GM23338 (cell line): ENCODE data around the gene BANP. TPM values are rescaled to one million over a fixed set of nuclear protein-coding genes. Genes with fewer than 3 reads are reported as not detected.

Source experiments
- ATAC-seq: fragments of 200-7000 bp; cut with Tn5 transposase; 3 replicates; pipeline ENCODE4 v1.9.1; 2020
- DNase-seq: peaks from one replicate; pipeline ENCODE4 v3.0.0-alpha.2; 2015; ENCODE audit warnings: low spot score
- H2AFZ ChIP-seq: fragments of 200-600 bp; sonication (generic); 2 replicates; pipeline ENCODE4 v1.8.0; 2016; ENCODE audit warnings: antibody characterized with exemption, mild to moderate bottlenecking, moderate library complexity
- H3F3A ChIP-seq: fragments of 200-600 bp; sonication (generic); replicated peaks from 2 replicates; pipeline ENCODE4 v1.8.0; 2017; ENCODE audit warnings: antibody characterized with exemption, mixed run types, low read depth
- H3K27ac ChIP-seq: fragments of 200-600 bp; sonication (generic); 2 replicates; pipeline ENCODE4 v1.6.1; 2016; ENCODE audit warnings: low read depth
- H3K27me3 ChIP-seq: fragments of 200-600 bp; sonication (generic); 2 replicates; pipeline ENCODE4 v1.8.0; 2016; ENCODE audit warnings: mild to moderate bottlenecking, mixed run types, moderate library complexity; ENCODE audit not compliant: insufficient read depth
- H3K36me3 ChIP-seq: fragments of 200-600 bp; sonication (generic); 2 replicates; pipeline ENCODE4 v1.8.0; 2016; ENCODE audit warnings: mild to moderate bottlenecking; ENCODE audit not compliant: insufficient read depth
- H3K4me1 ChIP-seq: fragments of 200-600 bp; sonication (generic); 2 replicates; pipeline ENCODE4 v1.8.0; 2016; ENCODE audit warnings: mild to moderate bottlenecking, moderate library complexity; ENCODE audit not compliant: insufficient read depth
- H3K4me2 ChIP-seq: fragments of 200-600 bp; sonication (generic); 2 replicates; pipeline ENCODE4 v1.7.1; 2017; ENCODE audit warnings: mixed run types
- H3K4me3 ChIP-seq: fragments of 200-600 bp; sonication (generic); 2 replicates; pipeline ENCODE4 v1.6.1; 2016; ENCODE audit warnings: mixed run types
- H3K79me2 ChIP-seq: fragments of 200-600 bp; sonication (generic); replicated peaks from 2 replicates; pipeline ENCODE4 v1.8.0; 2017; ENCODE audit warnings: mild to moderate bottlenecking; ENCODE audit not compliant: insufficient read depth
- H3K9me2 ChIP-seq: fragments of 200-600 bp; sonication (generic); 2 replicates; pipeline ENCODE4 v1.8.0; 2017; ENCODE audit not compliant: insufficient read depth
- H4K20me1 ChIP-seq: fragments of 200-600 bp; sonication (generic); replicated peaks from 2 replicates; pipeline ENCODE4 v1.8.0; 2017; ENCODE audit warnings: mild to moderate bottlenecking; ENCODE audit not compliant: insufficient read depth
- H3K27ac Mint-ChIP-seq: 2 replicates; pipeline ENCODE4 v1.8.0; 2020; ENCODE audit warnings: inconsistent platforms, mild to moderate bottlenecking, moderate library complexity, mixed read lengths
- H3K27me3 Mint-ChIP-seq: 3 replicates; pipeline ENCODE4 v1.8.0; 2022; ENCODE audit warnings: low read depth, mild to moderate bottlenecking, moderate library complexity, mixed read lengths, inconsistent platforms; ENCODE audit not compliant: insufficient read depth, poor library complexity
- H3K36me3 Mint-ChIP-seq: 3 replicates; pipeline ENCODE4 v1.8.0; 2021; ENCODE audit warnings: low read depth, mild to moderate bottlenecking, inconsistent platforms, moderate library complexity, mixed read lengths
- H3K4me1 Mint-ChIP-seq: 3 replicates; pipeline ENCODE4 v1.8.0; 2020; ENCODE audit warnings: mild to moderate bottlenecking, inconsistent platforms, mixed read lengths
- H3K4me3 Mint-ChIP-seq: 3 replicates; pipeline ENCODE4 v1.8.0; 2021; ENCODE audit warnings: moderate library complexity, mild to moderate bottlenecking, inconsistent platforms, mixed read lengths
- H3K9me3 Mint-ChIP-seq: 3 replicates; pipeline ENCODE4 v1.8.0; 2020; ENCODE audit warnings: moderate library complexity, mild to moderate bottlenecking, inconsistent platforms, mixed read lengths
- CREB1 ChIP-seq: fragments of 250-450 bp; sonication (Bioruptor Pico); IDR thresholded peaks from 2 replicates; pipeline ENCODE4 v1.5.0; 2020; ENCODE audit warnings: low read depth, mild to moderate bottlenecking, moderate library complexity
- EZH2 ChIP-seq: fragments of 200-600 bp; sonication (generic); IDR thresholded peaks from one replicate; pipeline ENCODE4 v1.8.0; 2017; ENCODE audit warnings: antibody characterized with exemption, mild to moderate bottlenecking, low read depth; ENCODE audit not compliant: unreplicated experiment
- EZH2phosphoT487 ChIP-seq: fragments of 200-600 bp; sonication (generic); IDR thresholded peaks from one replicate; pipeline ENCODE4 v1.8.1; 2018; ENCODE audit warnings: antibody characterized with exemption; ENCODE audit not compliant: unreplicated experiment
- JUNB ChIP-seq: IDR thresholded peaks from one replicate; pipeline ENCODE4 v1.6.1; 2016; ENCODE audit warnings: antibody characterized with exemption; ENCODE audit not compliant: unreplicated experiment
- NANOG ChIP-seq: IDR thresholded peaks from 2 replicates; pipeline ENCODE4 v1.6.1; 2016; ENCODE audit warnings: antibody characterized with exemption, borderline replicate concordance
- POLR2AphosphoS5 ChIP-seq: IDR thresholded peaks from 2 replicates; pipeline ENCODE4 v1.6.1; 2016; ENCODE audit warnings: antibody characterized with exemption, low read depth
- STAT1 ChIP-seq: IDR thresholded peaks from one replicate; pipeline ENCODE4 v1.6.1; 2016; ENCODE audit warnings: antibody characterized with exemption; ENCODE audit not compliant: unreplicated experiment
- ZNF114 ChIP-seq: fragments of 250-450 bp; sonication (Bioruptor Pico); IDR thresholded peaks from 2 replicates; pipeline ENCODE4 v1.5.0; 2020; ENCODE audit warnings: mild to moderate bottlenecking, moderate library complexity
- ZNF331 ChIP-seq: fragments of 250-450 bp; sonication (Bioruptor Pico); IDR thresholded peaks from 2 replicates; pipeline ENCODE4 v1.5.0; 2020; ENCODE audit warnings: low read depth, mild to moderate bottlenecking, moderate library complexity
- ZNF462 ChIP-seq: fragments of 250-450 bp; sonication (Bioruptor Pico); IDR thresholded peaks from 2 replicates; pipeline ENCODE4 v1.5.0; 2020; ENCODE audit warnings: mild to moderate bottlenecking, moderate library complexity
- polyA plus RNA-seq: library from polyadenylated mRNA; unstranded; fragments of >200 nt; fragmentation: Nextera tagmentation; extraction: Ambion mirVana; gene quantifications from 2 replicates; pipeline ENCODE4 v1.2.1, GENCODE V29; 2016
- total RNA-seq: library from RNA; depleted of rRNA; stranded (reverse); fragments of >200 nt; shearing (Covaris generic); gene quantifications from 2 replicates; pipeline ENCODE4 v1.2.3, GENCODE V29; 2014
- TF ChIP-seq, protein P1 (sequence below): IDR thresholded peaks from 2 replicates; pipeline ENCODE4 v1.6.1; 2016; ENCODE audit warnings: antibody characterized with exemption
- TF ChIP-seq, protein P2 (sequence below): IDR thresholded peaks from one replicate; pipeline ENCODE4 v1.6.1; 2018; ENCODE audit warnings: antibody characterized with exemption; ENCODE audit not compliant: unreplicated experiment
- TF ChIP-seq, protein P3 (sequence below), 2 experiments: fragments of 200-600 bp in 1 of 2; sonication (generic) in 1 of 2; conservative IDR thresholded peaks; 2 replicates each; pipeline versions ENCODE4 v1.5.1 to v1.6.1; 2016 to 2017; ENCODE audit warnings: antibody characterized with exemption in 2 of 2, low read depth in 2 of 2, mild to moderate bottlenecking in 2 of 2, moderate library complexity in 1 of 2

The BANP gene
- total and polyA plus RNA-seq, 2 experiments from 2014 or later, result 22.3 to 48.0 TPM

DNA sequence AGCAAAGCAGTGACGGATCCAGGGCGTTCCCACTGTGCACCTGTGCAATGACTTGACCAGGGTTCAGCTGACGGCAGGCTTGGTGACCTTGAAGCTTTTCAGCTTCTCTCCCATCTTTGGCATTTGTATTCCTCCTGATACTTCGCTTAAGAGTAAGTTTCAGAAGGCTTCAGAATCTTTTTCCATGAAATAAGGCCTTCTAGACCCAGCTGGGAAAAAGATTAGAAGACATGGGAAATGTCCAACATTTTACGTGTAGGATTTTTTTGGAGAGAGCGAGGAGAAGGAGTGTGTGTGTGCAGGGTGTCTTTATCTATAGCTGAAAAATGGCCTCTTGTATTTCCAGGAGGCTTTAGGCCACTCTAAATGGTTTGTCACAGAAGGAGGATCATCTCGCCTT is 104.1 kb downstream of the BANP start (continued):
- TF ChIP-seq NANOG, result no peak
- no peak for TF ChIP-seq STAT1

DNA sequence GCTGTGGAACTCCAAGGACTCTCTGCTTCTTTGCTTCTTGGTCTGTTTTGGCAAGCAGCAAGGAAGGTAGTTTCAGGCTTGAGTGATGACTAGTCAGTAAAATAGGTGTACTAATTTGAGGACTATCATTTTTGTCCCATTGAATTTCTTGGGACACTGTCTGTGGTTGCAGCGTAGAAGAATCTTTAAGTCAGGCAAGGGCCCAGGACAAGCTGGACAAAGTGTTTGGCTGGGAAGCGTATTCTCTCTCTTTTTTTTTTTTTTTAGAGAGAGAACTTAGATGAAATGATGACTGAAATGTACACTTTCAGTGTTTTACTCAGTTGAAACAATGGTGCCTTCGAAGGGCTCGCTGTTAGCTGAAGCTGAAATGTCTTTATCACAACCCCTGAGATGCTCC is 105.0 kb downstream of the BANP start:
- H3K4me3 Mint-ChIP-seq, result no peak overlapping the region
- Histone ChIP-seq H2AFZ (no peak overlapping the region), H3K36me3 (no peaks in the 10 kb centered on the region; the same call in 1 of the 2 replicates), H3K4me3 (no peak overlapping the region), H3K9me2 (no peaks in the 10 kb centered on the region), H3K79me2 (0 out of 2 replicates have a peak, but pooled peaks cover 1% of the 10 kb centered on the region), H3K4me2 (no peak overlapping the region), H3F3A (no peaks in the 10 kb centered on the region), H3K27ac (no peak overlapping the region), H3K4me1 (no peaks in the 10 kb centered on the region), H3K27me3 (no peaks in the 10 kb centered on the region), H4K20me1 (no peaks in the 10 kb centered on the region)
- TF ChIP-seq ZNF331 (CRISPR knock-in tag) (no peak), STAT1 (no peak), EZH2phosphoT487 (no peak), CREB1 (CRISPR knock-in tag) (no peak), POLR2AphosphoS5 (no peak), NANOG (no peak), ZNF462 (no peak), EZH2 (no peak), ZNF114 (CRISPR knock-in tag) (no peak), JUNB (no peak)
- TF ChIP-seq, protein P1, sequence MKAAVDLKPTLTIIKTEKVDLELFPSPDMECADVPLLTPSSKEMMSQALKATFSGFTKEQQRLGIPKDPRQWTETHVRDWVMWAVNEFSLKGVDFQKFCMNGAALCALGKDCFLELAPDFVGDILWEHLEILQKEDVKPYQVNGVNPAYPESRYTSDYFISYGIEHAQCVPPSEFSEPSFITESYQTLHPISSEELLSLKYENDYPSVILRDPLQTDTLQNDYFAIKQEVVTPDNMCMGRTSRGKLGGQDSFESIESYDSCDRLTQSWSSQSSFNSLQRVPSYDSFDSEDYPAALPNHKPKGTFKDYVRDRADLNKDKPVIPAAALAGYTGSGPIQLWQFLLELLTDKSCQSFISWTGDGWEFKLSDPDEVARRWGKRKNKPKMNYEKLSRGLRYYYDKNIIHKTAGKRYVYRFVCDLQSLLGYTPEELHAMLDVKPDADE, result no peak
- TF ChIP-seq, protein P2, sequence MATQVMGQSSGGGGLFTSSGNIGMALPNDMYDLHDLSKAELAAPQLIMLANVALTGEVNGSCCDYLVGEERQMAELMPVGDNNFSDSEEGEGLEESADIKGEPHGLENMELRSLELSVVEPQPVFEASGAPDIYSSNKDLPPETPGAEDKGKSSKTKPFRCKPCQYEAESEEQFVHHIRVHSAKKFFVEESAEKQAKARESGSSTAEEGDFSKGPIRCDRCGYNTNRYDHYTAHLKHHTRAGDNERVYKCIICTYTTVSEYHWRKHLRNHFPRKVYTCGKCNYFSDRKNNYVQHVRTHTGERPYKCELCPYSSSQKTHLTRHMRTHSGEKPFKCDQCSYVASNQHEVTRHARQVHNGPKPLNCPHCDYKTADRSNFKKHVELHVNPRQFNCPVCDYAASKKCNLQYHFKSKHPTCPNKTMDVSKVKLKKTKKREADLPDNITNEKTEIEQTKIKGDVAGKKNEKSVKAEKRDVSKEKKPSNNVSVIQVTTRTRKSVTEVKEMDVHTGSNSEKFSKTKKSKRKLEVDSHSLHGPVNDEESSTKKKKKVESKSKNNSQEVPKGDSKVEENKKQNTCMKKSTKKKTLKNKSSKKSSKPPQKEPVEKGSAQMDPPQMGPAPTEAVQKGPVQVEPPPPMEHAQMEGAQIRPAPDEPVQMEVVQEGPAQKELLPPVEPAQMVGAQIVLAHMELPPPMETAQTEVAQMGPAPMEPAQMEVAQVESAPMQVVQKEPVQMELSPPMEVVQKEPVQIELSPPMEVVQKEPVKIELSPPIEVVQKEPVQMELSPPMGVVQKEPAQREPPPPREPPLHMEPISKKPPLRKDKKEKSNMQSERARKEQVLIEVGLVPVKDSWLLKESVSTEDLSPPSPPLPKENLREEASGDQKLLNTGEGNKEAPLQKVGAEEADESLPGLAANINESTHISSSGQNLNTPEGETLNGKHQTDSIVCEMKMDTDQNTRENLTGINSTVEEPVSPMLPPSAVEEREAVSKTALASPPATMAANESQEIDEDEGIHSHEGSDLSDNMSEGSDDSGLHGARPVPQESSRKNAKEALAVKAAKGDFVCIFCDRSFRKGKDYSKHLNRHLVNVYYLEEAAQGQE, result no peak
- TF ChIP-seq, protein P3, sequence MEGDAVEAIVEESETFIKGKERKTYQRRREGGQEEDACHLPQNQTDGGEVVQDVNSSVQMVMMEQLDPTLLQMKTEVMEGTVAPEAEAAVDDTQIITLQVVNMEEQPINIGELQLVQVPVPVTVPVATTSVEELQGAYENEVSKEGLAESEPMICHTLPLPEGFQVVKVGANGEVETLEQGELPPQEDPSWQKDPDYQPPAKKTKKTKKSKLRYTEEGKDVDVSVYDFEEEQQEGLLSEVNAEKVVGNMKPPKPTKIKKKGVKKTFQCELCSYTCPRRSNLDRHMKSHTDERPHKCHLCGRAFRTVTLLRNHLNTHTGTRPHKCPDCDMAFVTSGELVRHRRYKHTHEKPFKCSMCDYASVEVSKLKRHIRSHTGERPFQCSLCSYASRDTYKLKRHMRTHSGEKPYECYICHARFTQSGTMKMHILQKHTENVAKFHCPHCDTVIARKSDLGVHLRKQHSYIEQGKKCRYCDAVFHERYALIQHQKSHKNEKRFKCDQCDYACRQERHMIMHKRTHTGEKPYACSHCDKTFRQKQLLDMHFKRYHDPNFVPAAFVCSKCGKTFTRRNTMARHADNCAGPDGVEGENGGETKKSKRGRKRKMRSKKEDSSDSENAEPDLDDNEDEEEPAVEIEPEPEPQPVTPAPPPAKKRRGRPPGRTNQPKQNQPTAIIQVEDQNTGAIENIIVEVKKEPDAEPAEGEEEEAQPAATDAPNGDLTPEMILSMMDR (conservative IDR thresholded peaks at IDR 0.05; ENCODE audit: low read depth in 2 of 2), result no peak
- H3K27me3 Mint-ChIP-seq, result peaks cover 4% of the 10 kb centered on the region
- H3K36me3 Mint-ChIP-seq, result 0 out of 3 replicates have a peak, but pooled peaks cover 6% of the 10 kb centered on the region
- H3K27ac Mint-ChIP-seq, result peak overlapping the region; percentile 4; the same call in 1 of the 2 replicates
- no peaks in the 10 kb centered on the region; the same call in 2 of the 3 replicates for H3K9me3 Mint-ChIP-seq
- no peak for DNase-seq
- H3K4me1 Mint-ChIP-seq, result peaks cover 7% of the 10 kb centered on the region; the same call in 2 of the 3 replicates
- ATAC-seq, result no peak
